ENCODE data around the gene SYT3.

DNA sequence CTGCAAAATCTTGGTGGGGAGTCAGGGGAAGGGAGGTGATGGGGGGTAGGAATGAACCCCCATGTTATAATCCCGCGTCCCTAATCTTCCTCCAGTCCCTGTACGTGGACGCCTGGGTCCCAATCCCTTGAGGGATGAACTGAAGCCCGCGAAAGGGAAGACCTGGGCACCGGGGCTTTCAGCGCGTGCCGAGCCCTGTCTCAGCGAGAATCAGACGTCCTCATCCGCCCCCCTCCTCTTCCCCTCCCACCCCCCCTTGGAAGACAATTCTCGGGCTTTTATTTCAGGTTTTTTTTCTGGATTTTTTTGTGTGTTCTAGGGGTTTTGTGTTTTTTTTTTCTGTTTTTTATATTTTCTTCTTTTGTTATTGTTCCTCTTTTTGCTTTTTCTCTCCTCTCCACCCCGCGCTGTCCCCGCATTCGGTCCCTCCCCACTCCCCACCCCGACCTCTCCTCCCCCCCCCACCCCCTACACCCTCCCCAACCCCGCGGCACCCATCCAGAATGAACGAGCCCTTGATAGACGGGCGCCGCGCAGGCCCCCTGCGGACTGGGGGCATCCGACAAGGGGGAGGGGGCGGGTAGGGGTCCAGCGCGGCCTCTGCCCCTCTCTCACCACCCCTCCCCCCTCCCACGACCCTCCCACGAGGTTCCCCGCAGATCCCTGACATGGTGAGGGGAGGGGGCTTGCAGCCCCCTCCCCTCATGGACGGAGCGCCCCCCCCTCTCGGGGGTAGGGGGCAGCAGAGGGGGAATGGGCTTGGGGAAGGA, 19.8 kb upstream of the SYT3 start:
- TF ChIP-seq, protein P1, sequence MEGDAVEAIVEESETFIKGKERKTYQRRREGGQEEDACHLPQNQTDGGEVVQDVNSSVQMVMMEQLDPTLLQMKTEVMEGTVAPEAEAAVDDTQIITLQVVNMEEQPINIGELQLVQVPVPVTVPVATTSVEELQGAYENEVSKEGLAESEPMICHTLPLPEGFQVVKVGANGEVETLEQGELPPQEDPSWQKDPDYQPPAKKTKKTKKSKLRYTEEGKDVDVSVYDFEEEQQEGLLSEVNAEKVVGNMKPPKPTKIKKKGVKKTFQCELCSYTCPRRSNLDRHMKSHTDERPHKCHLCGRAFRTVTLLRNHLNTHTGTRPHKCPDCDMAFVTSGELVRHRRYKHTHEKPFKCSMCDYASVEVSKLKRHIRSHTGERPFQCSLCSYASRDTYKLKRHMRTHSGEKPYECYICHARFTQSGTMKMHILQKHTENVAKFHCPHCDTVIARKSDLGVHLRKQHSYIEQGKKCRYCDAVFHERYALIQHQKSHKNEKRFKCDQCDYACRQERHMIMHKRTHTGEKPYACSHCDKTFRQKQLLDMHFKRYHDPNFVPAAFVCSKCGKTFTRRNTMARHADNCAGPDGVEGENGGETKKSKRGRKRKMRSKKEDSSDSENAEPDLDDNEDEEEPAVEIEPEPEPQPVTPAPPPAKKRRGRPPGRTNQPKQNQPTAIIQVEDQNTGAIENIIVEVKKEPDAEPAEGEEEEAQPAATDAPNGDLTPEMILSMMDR (conservative IDR thresholded peaks at IDR 0.05; ENCODE audit: low read length) = no peak
- TF ChIP-seq EZH2phosphoT487 (IDR thresholded peaks at IDR 0.05; ENCODE audit: borderline replicate concordance, low read depth, low read length) = no peak

Data from OCI-LY7 (cell line).